Peyer's patch (tissue), 4 donors: ENCODE data around the gene SETMAR. TPM values are rescaled to one million over a fixed set of nuclear protein-coding genes. Genes with fewer than 3 reads are reported as not detected.

Experiments
- DNase-seq, 3 donors: peaks; one replicate each; pipeline ENCODE4 v3.0.0-alpha.2; 2017 to 2019
- H3K27ac ChIP-seq, 4 donors: fragments of 200-600 bp; sonication (generic); one replicate each; pipeline ENCODE4 v1.5.1; 2016 to 2019
- H3K27me3 ChIP-seq, 2 donors: fragments of 200-600 bp; sonication (generic); one replicate each; pipeline ENCODE4 v1.5.1; 2019
- H3K36me3 ChIP-seq, 3 donors: fragments of 200-600 bp; sonication (generic); one replicate each; pipeline ENCODE4 v1.5.1; 2016 to 2019
- H3K4me1 ChIP-seq, 4 donors: fragments of 200-600 bp; sonication (generic); one replicate each; pipeline ENCODE4 v1.5.1; 2016 to 2019
- H3K4me3 ChIP-seq, 4 donors: fragments of 200-600 bp; sonication (generic); 1 replicate in 3 of 4; 2 replicates in 1 of 4; pipeline ENCODE4 v1.5.1; 2016 to 2019; ENCODE audit warnings: mild to moderate bottlenecking in 1 of 4
- H3K9me3 ChIP-seq, 4 donors: fragments of 200-600 bp; sonication (generic); one replicate each; pipeline ENCODE4 v1.5.1; 2016 to 2019; ENCODE audit warnings: mild to moderate bottlenecking in 1 of 4
- CTCF ChIP-seq, 6 experiments: fragments of 450-650 bp in 4 of 6; fragments of 200-600 bp in 2 of 6; sonication (generic) in 1 of 6; IDR thresholded peaks; one replicate each; pipeline ENCODE4 v1.5.1; 2017 to 2019; ENCODE audit warnings: antibody characterized with exemption in 6 of 6, mild to moderate bottlenecking in 3 of 6, moderate library complexity in 1 of 6
- POLR2A ChIP-seq, 2 donors: fragments of 450-650 bp; IDR thresholded peaks; one replicate each; pipeline ENCODE4 v1.5.1; 2017; ENCODE audit warnings: antibody characterized with exemption in 2 of 2, mild to moderate bottlenecking in 2 of 2, moderate library complexity in 2 of 2
- total RNA-seq, 4 donors: library from RNA; depleted of rRNA; stranded (reverse); fragments of >200 nt; gene quantifications; one replicate each; pipeline ENCODE4 v1.1.0, GENCODE V29; 2016

The SETMAR gene
- total RNA-seq = 10 to 100 TPM in 2 of 4 donors, 1 to 10 TPM in 2; 5.6 to 28.9 (median 16.2) TPM

GRCh38 chr3:4303187-4304123, at the start of gene SETMAR:
TSS of gene SETMAR (plus strand) at chr3:4303369. CDS start at chr3:4303371, 2 bp downstream.
- Histone ChIP-seq H3K27ac (peak within 1 kb of the TSS; percentile 86 to 95 (median 90)), H3K27me3 (no peaks in the 10 kb centered on the region), H3K36me3 (no peaks in the 10 kb centered on the region), H3K4me1 (peaks cover 0 to 20% (median 0%) of the 10 kb centered on the region in 4 donors), H3K4me3 (peak within 1 kb of the TSS; percentile 64 to 90 (median 74)), H3K9me3 (no peaks in the 10 kb centered on the region)
- no peak for TF ChIP-seq CTCF (IDR thresholded peaks at IDR 0.05)
- TF ChIP-seq POLR2A (IDR thresholded peaks at IDR 0.05) = peak; percentile 63 to 78
- DNase-seq = peak; percentile 89 to 96 (median 91)

- H3K4me1 ChIP-seq = no peaks in the 10 kb centered on the region
- H3K36me3 ChIP-seq = no peaks in the 10 kb centered on the region
- no peak overlapping the region for H3K4me3 ChIP-seq
- TF ChIP-seq CTCF (IDR thresholded peaks at IDR 0.05) (no peak), POLR2A (IDR thresholded peaks at IDR 0.05) (no peak)
- no peak overlapping the region for H3K27ac ChIP-seq
- no peak for DNase-seq
- no peaks in the 10 kb centered on the region for H3K27me3 ChIP-seq
- H3K9me3 ChIP-seq = no peaks in the 10 kb centered on the region
Observed at GRCh38 chr3:4261406-4261805, 41.8 kb upstream of the SETMAR start.

GRCh38 chr3:4264040-4264439, 39.1 kb upstream of the SETMAR start:
- no peak for DNase-seq

GRCh38 chr3:4270720-4271119, 32.4 kb upstream of the SETMAR start:
- Histone ChIP-seq H3K27ac (no peak overlapping the region), H3K9me3 (no peaks in the 10 kb centered on the region), H3K4me3 (no peak overlapping the region), H3K4me1 (no peaks in the 10 kb centered on the region), H3K27me3 (no peaks in the 10 kb centered on the region), H3K36me3 (no peaks in the 10 kb centered on the region)
- no peak for DNase-seq
- TF ChIP-seq POLR2A (IDR thresholded peaks at IDR 0.05) (no peak), CTCF (IDR thresholded peaks at IDR 0.05) (no peak)

More at GRCh38 chr3:4264040-4264439, 39.1 kb upstream of the SETMAR start:
- no peaks in the 10 kb centered on the region for H3K27me3 ChIP-seq
- no peaks in the 10 kb centered on the region for H3K36me3 ChIP-seq
- TF ChIP-seq POLR2A (IDR thresholded peaks at IDR 0.05) (no peak), CTCF (IDR thresholded peaks at IDR 0.05) (no peak)
- no peak overlapping the region for H3K4me3 ChIP-seq
- no peak overlapping the region for H3K27ac ChIP-seq
- H3K4me1 ChIP-seq = no peaks in the 10 kb centered on the region
- no peaks in the 10 kb centered on the region for H3K9me3 ChIP-seq

- DNase-seq = no peak
- no peak for TF ChIP-seq POLR2A (IDR thresholded peaks at IDR 0.05)
- peak in 4 of 6 experiments; percentile 39 to 62 (median 54) for TF ChIP-seq CTCF (IDR thresholded peaks at IDR 0.05)
- no peaks in the 10 kb centered on the region for H3K36me3 ChIP-seq
Observed at GRCh38 chr3:4271834-4272233, 31.3 kb upstream of the SETMAR start.

More at GRCh38 chr3:4271834-4272233, 31.3 kb upstream of the SETMAR start:
- Histone ChIP-seq H3K4me3 (no peak overlapping the region), H3K9me3 (no peaks in the 10 kb centered on the region), H3K27ac (no peak overlapping the region), H3K27me3 (no peaks in the 10 kb centered on the region), H3K4me1 (no peaks in the 10 kb centered on the region)
